Peyer's patch (tissue), 4 donors: ENCODE measurements around the gene MTUS2.

ENCODE experiments used
- POLR2A ChIP-seq, 2 donors: fragments of 450-650 bp; IDR thresholded peaks; one replicate each; pipeline ENCODE4 v1.5.1; 2017; ENCODE audit warnings: antibody characterized with exemption in 2 of 2, mild to moderate bottlenecking in 2 of 2, moderate library complexity in 2 of 2
- TF ChIP-seq, protein P1 (sequence below), 6 experiments: fragments of 450-650 bp in 4 of 6; fragments of 200-600 bp in 2 of 6; sonication (generic) in 1 of 6; IDR thresholded peaks; one replicate each; pipeline ENCODE4 v1.5.1; 2017 to 2019; ENCODE audit warnings: antibody characterized with exemption in 6 of 6, mild to moderate bottlenecking in 3 of 6, moderate library complexity in 1 of 6

DNA sequence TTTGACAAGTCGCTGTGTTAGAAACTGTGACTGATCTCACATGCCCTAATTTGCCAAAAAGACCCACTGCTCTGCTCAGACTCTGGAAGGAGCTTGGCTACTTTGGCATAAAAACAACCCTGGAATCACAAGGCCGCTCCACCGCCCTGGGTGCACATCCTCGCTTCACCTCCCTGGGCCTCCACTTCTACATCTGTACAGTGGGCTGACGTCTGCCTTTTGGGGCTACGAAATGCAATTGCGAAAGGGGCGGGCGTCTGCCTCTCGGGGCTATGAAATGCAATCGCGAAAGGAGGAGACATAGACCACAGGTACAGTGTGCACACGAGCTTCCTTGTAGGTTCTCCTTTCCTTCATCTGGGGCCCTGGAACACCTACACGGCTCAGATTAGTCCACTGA lies 701.2 kb downstream of the MTUS2 start:
- TF ChIP-seq, protein P1, sequence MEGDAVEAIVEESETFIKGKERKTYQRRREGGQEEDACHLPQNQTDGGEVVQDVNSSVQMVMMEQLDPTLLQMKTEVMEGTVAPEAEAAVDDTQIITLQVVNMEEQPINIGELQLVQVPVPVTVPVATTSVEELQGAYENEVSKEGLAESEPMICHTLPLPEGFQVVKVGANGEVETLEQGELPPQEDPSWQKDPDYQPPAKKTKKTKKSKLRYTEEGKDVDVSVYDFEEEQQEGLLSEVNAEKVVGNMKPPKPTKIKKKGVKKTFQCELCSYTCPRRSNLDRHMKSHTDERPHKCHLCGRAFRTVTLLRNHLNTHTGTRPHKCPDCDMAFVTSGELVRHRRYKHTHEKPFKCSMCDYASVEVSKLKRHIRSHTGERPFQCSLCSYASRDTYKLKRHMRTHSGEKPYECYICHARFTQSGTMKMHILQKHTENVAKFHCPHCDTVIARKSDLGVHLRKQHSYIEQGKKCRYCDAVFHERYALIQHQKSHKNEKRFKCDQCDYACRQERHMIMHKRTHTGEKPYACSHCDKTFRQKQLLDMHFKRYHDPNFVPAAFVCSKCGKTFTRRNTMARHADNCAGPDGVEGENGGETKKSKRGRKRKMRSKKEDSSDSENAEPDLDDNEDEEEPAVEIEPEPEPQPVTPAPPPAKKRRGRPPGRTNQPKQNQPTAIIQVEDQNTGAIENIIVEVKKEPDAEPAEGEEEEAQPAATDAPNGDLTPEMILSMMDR (IDR thresholded peaks at IDR 0.05): no peak
- TF ChIP-seq POLR2A (IDR thresholded peaks at IDR 0.05): no peak
